ENCODE data around the gene KIAA0513. TPM values are rescaled to one million over a fixed set of nuclear protein-coding genes. Genes with fewer than 3 reads are reported as not detected.

The KIAA0513 gene
- total and polyA plus RNA-seq, 2 donors (not counting 1 experiment from before 2014, with no cell fraction given): 1.1 to 2.1 TPM

GRCh38 chr16:85125570-85126393, 98.2 kb downstream of the KIAA0513 start:
- no peaks in the 10 kb centered on the region for H3K4me1 Mint-ChIP-seq
- DNase-seq: no peak
- no peaks in the 10 kb centered on the region for H3K4me1 ChIP-seq (ENCODE audit: control insufficient read depth in 2 of 2, insufficient read depth in 2 of 2, low read length in 2 of 2)
- H3K27me3 Mint-ChIP-seq: no peaks in the 10 kb centered on the region
- no peaks in the 10 kb centered on the region for H3K36me3 ChIP-seq (replicated peaks in 1 of 2; ENCODE audit: control extremely low read depth in 1 of 2, control insufficient read depth in 1 of 2, extremely low read depth in 1 of 2, insufficient read depth in 2 of 2, low read length in 1 of 2)
- H3K4me3 ChIP-seq (ENCODE audit: control extremely low read depth in 1 of 5, extremely low read depth in 1 of 5, insufficient read depth in 1 of 5, low read depth in 2 of 5, low read length in 4 of 5): no peak overlapping the region
- H3K9me3 ChIP-seq (ENCODE audit: control extremely low read depth in 1 of 3, control insufficient read depth in 2 of 3, insufficient read depth in 1 of 3, low read length in 2 of 3): no peaks in the 10 kb centered on the region
- no peak overlapping the region for H2AFZ ChIP-seq (ENCODE audit: insufficient read depth, low read depth, low read length, poor library complexity, severe bottlenecking)
- TF ChIP-seq CTCF (IDR thresholded peaks at IDR 0.05): no peak
- ChIA-PET POLR2A (no interaction called here), CTCF (interaction anchor here (1.3 to 2.3 kb wide), 2 partner anchors 11 to 1392 kb away, joined by 3 to 9 read pairs; no protein-coding TSS in a partner anchor)
- no peak for ATAC-seq (ENCODE audit: low read depth)
- no peaks in the 10 kb centered on the region for H3K9me3 Mint-ChIP-seq (ENCODE audit: insufficient read depth)
- no peak overlapping the region for H3K9ac ChIP-seq (ENCODE audit: low read length)
- intact Hi-C loops (cut with micrococcal nuclease): no loop called here
- H3K4me2 ChIP-seq (replicated peaks; ENCODE audit: low read depth, low read length, poor library complexity, severe bottlenecking): no peak overlapping the region
- no peak overlapping the region for H3K27ac ChIP-seq (ENCODE audit: low read length in 2 of 2)
- peaks cover 0 to 3% (median 0%) of the 10 kb centered on the region in 4 experiments for H3K27me3 ChIP-seq (replicated peaks in 1 of 4; ENCODE audit: control extremely low read depth in 1 of 4, control insufficient read depth in 3 of 4, insufficient read depth in 4 of 4, low read length in 3 of 4)
- H3K79me2 ChIP-seq (ENCODE audit: control insufficient read depth, insufficient read depth, low read length): no peaks in the 10 kb centered on the region
- no peak overlapping the region for H3K27ac Mint-ChIP-seq
- 92% methylated on average over 14 of the region's 16 CpGs for WGBS (ENCODE audit: insufficient coverage)
- no peaks in the 10 kb centered on the region for H4K20me1 ChIP-seq (ENCODE audit: control insufficient read depth, insufficient read depth, low read length, poor library complexity, severe bottlenecking)
- H3K4me3 Mint-ChIP-seq: no peak overlapping the region

- Histone ChIP-seq H3K4me2 (replicated peaks; ENCODE audit: low read depth, low read length, poor library complexity, severe bottlenecking) (no peak overlapping the region), H3K79me2 (ENCODE audit: control insufficient read depth, insufficient read depth, low read length) (no peaks in the 10 kb centered on the region), H3K4me3 (ENCODE audit: control extremely low read depth in 1 of 5, extremely low read depth in 1 of 5, insufficient read depth in 1 of 5, low read depth in 2 of 5, low read length in 4 of 5) (no peak overlapping the region), H2AFZ (ENCODE audit: insufficient read depth, low read depth, low read length, poor library complexity, severe bottlenecking) (no peak overlapping the region), H4K20me1 (ENCODE audit: control insufficient read depth, insufficient read depth, low read length, poor library complexity, severe bottlenecking) (no peaks in the 10 kb centered on the region), H3K9ac (ENCODE audit: low read length) (no peak overlapping the region), H3K9me3 (ENCODE audit: control extremely low read depth in 1 of 3, control insufficient read depth in 2 of 3, insufficient read depth in 1 of 3, low read length in 2 of 3) (no peaks in the 10 kb centered on the region), H3K27ac (ENCODE audit: low read length in 2 of 2) (no peak overlapping the region), H3K4me1 (ENCODE audit: control insufficient read depth in 2 of 2, insufficient read depth in 2 of 2, low read length in 2 of 2) (no peaks in the 10 kb centered on the region), H3K27me3 (replicated peaks in 1 of 4; ENCODE audit: control extremely low read depth in 1 of 4, control insufficient read depth in 3 of 4, insufficient read depth in 4 of 4, low read length in 3 of 4) (peaks cover 0 to 2% (median 0%) of the 10 kb centered on the region in 4 experiments), H3K36me3 (replicated peaks in 1 of 2; ENCODE audit: control extremely low read depth in 1 of 2, control insufficient read depth in 1 of 2, extremely low read depth in 1 of 2, insufficient read depth in 2 of 2, low read length in 1 of 2) (no peaks in the 10 kb centered on the region)
- DNase-seq (no peak), ATAC-seq (ENCODE audit: low read depth) (no peak)
- no peaks in the 10 kb centered on the region for H3K4me1 Mint-ChIP-seq
- CTCF ChIA-PET: interaction anchor here (1.3 to 2.3 kb wide), 2 partner anchors 12 to 1391 kb away, joined by 3 to 9 read pairs; no protein-coding TSS in a partner anchor
- WGBS (ENCODE audit: insufficient coverage): 89% methylated on average over 12 of the region's 12 CpGs
- TF ChIP-seq EZH2 (IDR thresholded peaks at IDR 0.05; ENCODE audit: borderline replicate concordance, insufficient read depth, low read depth, low read length, poor library complexity, severe bottlenecking) (no peak), CTCF (IDR thresholded peaks at IDR 0.05) (no peak)
- intact Hi-C loops (cut with micrococcal nuclease): no loop called here
- H3K4me3 Mint-ChIP-seq: no peak overlapping the region
- no peaks in the 10 kb centered on the region for H3K9me3 Mint-ChIP-seq (ENCODE audit: insufficient read depth)
- no peaks in the 10 kb centered on the region for H3K27me3 Mint-ChIP-seq
- H3K27ac Mint-ChIP-seq: no peak overlapping the region
- POLR2A ChIA-PET: no interaction called here
These were observed 98.8 kb downstream of the KIAA0513 start for GRCh38 chr16:85126394-85126704.
